SHP77 (cell line): ENCODE measurements around the gene SERINC5.
A peak's percentile ranks its signal among the peaks of the same experiment; 100 is the strongest.

Experiments used
- DNase-seq, 2 experiments: peaks; one replicate each; lab custom pipeline; 2025; lab: John Stamatoyannopoulos, UW

SERINC5 gene

DNA sequence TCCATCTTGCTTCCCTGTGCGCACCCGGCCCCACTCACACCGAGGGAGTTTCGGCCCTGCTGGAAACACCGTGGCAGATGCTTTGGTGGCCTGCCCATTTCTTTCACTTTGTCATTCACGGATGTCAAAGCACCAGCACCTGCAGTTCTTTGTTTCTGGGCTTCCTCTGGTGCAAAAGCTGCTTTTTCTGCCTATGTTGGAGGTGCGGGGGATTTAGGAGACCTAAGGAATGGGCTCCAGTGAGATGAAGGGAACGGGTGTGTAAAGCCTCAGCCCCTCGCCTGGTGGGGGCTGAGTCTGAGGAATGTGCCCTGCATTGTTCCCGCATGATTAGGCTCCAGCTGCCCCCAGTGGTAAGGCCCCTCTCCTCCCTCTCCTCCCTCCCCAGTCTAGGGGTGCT lies 158.4 kb downstream of the SERINC5 start:
- no peak for DNase-seq

DNA sequence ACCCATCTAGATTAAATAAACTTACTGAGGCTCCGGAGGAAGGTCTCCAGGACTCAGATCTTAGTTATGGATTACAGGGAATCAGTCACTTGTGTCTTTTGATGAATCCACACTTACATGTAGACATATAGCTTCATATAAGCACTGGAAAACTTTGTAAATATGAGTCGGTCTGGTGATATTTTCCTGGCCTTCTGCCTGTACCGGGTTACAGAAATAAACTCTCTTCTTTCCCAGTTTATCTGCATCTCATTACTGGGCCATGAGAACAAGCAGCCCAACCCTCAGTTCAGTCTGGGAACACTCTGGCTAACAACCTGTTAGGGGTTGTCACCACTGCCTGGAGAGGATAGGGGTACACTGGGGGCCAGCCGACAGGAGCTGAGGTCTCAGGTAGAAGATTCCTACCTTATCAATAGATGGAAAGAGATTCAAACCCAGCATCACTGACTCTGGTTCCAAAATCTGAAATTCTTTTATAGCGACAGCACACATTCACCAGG lies 161.6 kb downstream of the SERINC5 start:
- no peak for DNase-seq

DNA sequence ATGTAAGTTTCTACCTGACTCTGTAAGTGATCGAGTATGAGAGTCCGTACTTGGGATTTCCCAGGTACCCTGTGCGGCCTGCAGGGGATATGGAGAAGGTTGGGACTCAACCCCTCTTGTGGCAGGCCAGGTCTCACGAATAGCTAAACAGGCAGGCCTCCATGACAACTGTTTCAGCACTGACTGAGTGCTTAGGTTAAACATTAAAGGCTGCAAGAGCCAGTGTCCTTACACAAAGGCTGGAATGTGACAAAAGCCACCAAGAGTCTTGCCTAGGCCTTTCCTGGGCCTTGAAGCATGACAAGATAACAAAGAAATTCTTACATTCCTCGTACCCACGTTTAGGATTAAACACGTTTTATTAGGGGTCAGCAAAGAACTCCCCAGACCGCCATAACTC lies 162.1 kb downstream of the SERINC5 start:
- no peak for DNase-seq

DNA sequence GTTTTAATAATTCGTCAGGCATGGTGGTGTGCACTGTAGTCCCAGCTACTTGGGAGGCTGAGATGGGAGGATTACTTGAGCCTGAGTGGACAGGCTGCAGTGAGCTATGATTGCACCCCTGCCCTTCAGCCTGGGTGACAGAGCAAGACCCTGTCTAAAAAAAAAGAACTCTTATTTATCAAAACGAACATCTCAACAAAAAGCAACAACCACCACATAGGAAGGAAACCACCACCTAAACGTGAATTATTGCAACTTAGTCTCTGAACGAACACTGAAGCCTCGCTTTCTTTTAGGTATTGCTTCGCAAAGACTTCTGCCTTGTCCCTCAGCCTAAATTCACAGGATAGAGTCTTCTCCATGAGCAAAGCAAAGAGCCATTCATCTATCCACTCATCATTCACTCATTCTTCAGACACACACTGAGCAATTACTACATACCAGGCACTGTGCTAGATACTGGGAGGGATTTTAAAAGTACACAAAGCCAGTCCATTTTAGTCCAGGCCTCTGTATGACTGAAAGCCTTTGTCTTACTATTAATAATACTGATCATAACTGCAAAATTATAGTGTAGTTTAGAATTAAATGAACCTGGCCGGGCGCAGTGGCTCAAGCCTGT lies 163.3 kb downstream of the SERINC5 start:
- no peak for DNase-seq

DNA sequence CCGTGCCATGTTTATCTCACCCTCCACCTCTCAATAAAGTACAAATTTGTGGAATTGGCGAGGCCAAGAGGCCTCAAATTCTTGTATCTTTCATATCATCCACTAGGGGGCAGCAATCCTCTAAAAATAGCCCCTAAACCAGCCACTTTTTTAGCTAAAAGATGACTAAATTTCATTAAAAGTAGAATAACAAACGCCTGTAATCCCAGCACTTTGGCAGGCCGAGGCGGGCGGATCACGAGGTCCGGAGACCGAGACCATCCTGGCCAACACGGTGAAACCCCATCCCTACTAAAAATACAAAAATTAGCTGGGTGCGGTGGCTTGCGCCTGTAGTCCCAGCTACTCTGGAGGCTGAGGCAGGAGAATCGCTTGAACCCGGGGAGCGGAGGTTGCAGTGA lies 164.1 kb downstream of the SERINC5 start:
- DNase-seq: peak; percentile 12

DNA sequence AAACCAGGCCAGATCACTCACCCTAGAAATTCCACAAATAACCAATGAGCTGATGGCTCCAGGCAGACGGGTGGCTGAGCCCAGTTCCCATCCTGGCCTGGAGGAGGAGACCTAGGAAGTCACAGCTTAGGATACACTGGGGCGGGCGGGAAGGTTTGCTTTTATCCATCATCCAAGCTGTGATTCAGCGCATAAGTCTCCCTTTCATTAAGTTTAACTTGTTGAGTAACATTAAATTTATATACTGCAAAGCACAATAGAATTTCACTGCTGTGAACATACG lies 165.0 kb downstream of the SERINC5 start:
- no peak for DNase-seq

DNA sequence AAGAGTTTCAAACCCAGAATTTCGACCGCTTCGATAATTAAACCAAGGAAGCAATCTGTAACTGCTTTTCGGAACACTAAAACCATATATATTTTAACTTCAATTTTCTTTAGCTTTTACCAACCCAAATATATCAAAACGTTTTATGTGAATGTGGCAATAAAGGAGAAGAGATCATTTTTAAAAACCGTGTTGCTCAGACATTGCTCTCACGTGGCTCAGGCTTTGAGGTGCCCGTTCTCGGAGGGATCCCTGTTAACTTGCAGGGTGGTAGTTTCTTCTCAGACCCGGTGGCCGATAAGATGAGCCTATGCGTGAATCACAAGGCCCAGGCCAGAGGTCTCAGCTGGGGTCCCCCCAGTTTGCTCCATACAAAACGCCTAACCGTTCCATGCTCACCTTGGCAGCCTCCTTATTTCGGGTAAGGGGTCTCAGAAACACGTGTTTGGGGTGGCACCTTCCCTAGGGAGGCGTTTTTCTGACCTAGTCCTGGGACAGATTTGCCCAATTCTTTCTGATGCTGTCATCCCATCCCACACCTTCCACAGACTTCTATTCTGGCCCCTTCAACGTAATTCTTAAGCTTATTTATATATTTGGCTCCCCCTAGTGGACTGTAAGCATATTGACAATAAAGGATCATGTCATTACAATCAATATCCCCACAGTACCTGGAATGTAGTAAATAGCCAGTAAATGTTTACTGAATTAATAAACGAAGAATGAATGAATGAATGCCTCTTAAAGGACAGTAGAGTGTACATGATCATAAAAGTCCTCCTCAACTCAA lies 172.6 kb downstream of the SERINC5 start:
- DNase-seq: peak; percentile 58 to 76

DNA sequence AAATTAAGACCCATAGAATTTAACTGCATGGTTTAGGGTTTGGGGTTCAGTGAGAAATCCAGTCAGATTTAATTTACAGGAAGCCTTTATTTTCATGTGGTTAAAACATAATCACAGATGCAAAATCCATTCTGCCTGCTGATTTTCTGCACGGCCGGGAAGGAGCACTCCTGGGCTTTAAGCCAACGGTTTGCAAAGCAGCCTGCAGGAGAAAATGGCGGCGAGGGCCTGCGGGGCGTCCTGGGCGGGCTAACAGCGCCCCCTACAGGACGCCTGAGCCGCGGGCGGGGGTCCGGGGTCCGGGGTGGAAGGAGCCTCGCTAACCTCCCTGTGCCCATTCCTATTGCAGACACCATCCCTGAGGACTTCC lies 173.1 kb downstream of the SERINC5 start:
- DNase-seq: peak; percentile 40 to 68

DNA sequence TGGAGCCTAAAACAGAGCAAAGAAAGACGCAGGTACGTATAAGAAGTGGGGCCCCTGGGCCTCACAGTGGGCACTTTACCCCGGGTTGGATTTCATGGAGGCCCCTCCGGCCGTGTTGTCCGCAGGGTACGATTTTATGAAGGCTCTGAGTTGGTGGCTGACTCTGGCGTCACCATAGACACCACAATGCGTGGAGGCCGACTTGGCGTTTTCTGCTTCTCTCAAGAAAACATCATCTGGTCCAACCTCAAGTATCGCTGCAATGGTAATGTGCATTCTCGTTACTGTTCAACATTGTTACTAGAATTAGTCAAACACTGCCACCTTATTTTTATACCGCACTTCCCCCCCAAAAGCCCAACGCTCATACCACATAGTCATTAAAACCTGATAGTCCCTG lies 173.6 kb downstream of the SERINC5 start:
- DNase-seq: no peak

DNA sequence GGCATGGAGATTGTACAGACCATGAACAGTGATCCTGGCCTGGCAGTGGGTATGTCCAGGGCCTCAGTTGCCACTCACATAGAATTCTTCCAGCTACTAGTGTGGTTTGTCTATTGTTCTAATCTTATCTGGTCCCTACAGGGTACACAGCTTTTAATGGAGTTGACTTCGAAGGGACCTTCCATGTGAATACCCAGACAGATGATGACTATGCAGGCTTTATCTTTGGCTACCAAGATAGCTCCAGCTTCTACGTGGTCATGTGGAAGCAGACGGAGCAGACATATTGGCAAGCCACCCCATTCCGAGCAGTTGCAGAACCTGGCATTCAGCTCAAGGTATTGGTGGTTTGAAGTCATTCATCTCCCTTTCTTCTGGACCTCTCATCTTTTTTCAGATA lies 176.9 kb downstream of the SERINC5 start:
- no peak for DNase-seq

DNA sequence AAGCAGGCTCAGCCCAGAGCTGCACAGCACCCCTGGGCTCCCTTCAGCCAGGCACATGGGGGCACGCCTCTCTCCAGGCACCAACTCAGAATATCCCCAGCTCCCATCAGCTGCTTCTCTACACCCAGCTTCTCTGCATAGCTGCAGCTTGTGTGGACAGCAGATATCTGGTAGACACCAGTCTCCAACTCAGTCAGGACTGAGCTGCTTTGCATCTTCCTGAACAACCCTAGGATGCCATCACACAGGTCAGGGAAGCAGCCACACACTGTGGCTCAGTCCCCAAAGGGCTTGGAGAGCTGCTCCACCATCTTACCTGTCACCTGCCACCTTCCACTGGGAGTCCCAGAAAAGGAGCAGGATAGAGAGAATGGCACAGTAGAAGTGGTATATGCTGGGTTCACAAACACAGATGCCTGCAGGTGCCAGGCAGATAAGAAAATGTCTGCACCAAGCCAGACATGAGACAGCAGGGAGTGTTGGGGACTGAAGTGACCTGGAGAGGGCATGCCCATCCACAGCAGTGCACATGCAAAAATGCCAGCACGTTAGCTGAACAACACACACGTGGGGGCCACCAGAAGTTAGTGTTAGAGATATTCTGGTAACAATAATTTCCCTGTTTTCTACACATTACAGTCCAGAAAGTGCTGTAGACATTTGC lies 178.7 kb downstream of the SERINC5 start:
- DNase-seq: no peak

DNA sequence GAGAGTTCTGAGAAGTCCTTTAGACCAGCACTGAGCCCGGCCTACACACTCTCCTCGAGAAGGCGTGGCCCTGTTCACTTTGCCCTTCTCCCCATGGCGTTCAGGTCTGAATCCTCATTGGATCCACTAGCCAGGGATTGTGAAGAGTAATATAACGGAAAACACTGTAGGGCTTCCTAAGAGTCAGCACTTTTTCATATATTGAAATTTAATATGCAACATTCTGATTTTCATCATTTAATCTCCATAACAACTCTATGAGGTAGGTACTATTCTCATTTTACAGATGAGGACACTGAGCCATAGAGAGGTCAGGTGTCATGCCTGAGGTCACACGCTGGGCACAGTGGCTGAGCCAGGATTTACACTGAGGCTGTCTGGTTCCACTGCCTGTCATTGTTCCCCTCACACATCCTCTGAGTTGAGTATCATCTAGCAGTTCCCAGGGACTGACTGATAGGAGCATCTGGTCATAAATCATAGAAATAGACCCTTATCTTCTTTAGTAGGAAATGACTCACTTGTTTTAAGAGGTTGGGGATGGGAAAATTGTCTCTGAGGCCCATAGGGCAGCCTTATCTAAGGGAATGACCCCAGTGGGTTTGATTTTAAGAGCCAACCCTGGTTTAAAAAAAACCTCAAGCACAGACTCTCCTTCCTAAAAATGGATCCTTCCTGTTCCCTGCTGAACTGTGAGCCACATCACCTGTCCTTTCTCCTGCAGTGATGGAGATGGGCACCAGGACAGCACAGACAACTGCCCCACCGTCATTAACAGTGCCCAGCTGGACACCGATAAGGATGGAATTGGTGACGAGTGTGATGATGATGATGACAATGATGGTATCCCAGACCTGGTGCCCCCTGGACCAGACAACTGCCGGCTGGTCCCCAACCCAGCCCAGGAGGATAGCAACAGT lies 179.5 kb downstream of the SERINC5 start:
- DNase-seq: no peak

DNA sequence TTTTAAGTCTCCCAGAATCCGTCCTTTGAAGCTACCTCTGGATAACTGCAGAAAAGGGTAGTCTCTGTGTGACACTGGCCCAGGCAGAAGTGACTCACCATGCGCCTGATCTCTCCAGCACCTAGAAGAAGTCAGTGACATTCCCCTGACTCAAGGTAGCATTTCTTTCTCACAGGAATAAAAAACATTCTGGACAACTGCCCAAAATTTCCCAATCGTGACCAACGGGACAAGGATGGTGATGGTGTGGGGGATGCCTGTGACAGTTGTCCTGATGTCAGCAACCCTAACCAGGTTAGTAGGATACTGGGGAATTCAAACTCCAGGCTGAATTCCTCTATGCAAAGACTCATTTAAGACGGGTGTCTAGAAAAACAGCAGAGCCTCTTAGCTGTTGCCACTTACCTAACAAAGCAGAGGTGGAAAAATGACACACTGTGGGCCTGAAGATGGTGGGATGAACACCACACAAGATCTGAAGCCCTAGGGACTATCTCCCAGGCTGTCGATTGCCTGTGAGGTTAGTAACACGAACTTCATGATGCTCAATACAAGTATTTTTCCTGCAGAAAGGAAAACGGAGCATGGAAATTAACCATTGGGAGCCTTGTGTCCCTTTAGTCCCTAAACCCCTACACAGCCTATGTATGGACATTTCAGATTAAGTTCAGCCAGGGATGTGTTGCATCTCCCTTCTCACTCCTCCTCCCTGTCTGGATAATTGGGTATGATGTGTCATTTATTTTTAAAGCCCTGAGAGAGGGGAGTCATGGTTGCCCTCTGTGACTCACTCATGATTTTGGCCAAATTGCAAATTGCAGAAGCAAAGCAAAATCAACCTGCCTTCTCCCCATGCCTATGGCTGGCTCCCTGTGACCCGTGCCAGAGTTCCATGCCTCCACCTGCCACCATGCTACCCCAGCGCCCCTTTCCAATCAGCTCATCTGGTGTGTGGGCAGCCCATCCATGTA lies 183.5 kb downstream of the SERINC5 start:
- DNase-seq: no peak

DNA sequence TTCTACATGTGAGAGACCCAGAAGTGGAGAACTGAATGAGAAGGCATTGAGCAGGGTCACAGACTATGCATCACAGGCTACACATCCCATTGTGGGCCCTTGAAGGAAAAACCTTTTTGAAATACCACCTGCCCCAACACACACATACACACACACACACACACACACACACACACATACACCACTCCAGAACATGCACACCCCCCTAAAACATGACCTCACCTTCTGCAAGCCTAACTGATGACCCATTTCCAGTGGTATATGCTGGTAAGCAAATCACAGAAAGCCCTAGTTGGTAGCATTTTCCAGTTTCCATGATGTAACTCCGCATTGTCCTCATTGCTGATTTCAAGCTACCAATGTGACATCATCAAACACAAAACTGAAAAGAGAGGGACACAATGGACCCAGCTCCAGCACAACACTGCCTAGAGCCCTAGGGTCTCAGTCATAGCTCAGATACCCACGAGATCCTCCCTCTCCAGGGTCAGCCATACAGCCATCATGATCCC lies 184.3 kb downstream of the SERINC5 start:
- DNase-seq: no peak

DNA sequence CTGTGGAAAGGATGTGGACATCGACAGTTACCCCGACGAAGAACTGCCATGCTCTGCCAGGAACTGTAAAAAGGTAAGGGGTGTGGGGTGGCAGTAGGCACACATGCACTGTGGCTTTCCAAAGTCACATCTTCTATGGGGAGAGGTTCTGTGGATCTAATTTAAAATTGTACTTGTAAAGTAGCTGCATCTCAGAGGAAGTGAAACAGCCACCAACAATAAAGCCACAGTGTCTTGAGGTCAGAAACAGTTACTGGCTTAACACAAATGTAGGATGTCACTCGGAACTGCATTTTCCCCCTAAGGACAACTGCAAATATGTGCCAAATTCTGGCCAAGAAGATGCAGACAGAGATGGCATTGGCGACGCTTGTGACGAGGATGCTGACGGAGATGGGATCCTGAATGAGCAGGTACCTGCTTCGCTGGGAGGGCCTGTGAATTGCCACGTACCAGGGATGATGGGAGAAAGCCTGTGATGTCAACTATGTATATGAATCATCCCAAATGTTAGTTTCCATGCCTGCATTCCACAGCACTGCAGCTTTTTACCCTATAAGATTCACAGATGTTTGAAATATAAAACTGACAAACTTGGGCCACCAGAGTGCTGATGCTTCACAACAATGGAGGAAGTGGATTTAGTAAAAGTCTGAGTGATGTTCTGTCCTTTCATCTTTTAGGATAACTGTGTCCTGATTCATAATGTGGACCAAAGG lies 185.4 kb downstream of the SERINC5 start:
- DNase-seq: no peak

DNA sequence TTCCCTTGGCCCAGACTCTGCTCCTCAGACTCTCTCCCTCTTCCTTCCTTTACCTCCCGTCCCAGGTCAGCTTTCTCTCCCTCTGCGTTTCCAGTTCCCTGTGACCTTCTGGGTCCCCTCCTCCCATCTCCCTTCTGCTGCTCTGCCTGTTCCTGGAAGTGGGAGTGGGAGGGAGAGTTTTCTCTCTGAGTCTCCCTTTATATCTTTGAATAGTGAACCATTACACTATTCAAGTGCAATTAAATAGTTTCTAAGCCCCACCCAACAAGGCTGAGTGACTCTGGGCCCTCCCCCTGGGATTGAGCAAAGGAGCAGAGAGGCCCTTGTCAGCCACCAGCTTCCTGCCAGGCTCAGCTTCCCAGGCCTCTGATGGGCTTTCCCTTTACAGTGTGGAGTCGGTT lies 185.9 kb downstream of the SERINC5 start:
- DNase-seq: no peak

DNA sequence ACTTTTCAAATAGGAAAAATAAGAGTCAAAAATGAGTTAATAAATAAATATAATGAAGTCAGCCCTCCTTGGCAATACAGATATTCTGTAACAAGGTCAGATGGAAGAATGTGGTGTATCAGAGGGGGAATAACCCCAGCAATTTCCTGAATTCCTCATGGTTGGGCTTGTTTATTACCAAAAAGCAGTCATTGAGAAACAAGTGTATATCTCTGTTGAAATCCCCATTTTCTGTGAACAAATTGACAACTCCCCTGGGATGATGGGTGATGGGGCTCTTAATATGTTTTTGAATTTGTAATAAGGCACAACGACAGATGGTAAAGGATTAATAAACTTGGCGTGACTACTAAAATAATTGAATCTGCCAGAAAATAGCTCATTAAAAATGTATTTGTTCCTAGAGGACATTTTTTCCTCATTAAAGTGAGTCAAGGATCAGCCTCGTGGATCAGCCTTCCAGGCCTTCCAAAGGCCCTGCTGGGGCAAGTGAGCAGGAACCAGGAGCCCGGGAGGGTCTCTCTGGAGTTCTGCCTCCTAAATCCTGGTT lies 186.5 kb downstream of the SERINC5 start:
- no peak for DNase-seq

DNA sequence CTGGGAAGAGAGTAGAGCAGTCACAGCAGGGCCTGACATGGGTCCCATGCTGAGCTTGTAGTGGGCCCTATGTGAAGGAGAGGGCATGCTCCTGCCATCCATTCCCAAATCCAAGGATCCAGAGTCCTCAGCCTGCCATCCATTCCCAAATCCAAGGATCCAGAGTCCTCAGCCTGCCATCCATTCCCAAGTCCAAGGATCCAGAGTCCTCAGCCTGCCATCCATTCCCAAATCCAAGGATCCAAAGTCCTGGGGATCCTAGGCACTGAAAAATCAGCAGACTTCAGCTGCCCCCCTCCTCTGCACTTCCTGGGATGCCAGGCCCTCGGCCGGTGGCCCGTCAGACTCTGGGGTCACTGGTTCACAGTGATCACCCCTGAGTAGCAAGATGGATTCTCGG lies 187.1 kb downstream of the SERINC5 start:
- DNase-seq: no peak

DNA sequence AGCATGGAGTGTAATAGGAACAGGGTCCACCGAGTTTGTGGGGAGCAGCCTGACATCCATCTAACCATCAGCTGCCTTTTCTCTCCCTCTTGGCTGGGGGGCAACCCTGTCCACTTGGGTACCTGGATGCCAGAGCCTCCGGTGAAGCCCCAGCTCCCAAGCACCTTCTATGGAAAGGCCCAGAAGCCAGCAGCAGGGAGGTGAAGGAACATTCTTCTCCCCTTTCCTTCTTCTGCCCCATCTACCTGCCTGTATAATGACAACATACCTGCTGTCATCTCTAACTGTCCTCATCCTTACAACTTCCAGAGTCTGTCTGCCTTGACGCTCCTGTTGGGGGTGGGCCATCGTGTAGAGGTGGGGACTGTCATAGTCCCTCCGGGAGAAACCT lies 187.6 kb downstream of the SERINC5 start:
- no peak for DNase-seq
